CD4-positive, alpha-beta T cell treated with Interleukin-6 at 100 ng/mL for 8 hours (primary cell): ENCODE data around the gene AKAP13.

Experiments used
- DNase-seq: peaks from one replicate; pipeline ENCODE4 v3.0.0-alpha.2; 2020; ENCODE audit warnings: mixed read lengths, low spot score

Gene AKAP13

GRCh38 chr15:85767785-85768529 lies 387.6 kb downstream of the AKAP13 start:
- DNase-seq, result no peak

GRCh38 chr15:85768595-85769168 lies 388.3 kb downstream of the AKAP13 start:
- no peak for DNase-seq

GRCh38 chr15:85769182-85769900 lies 388.9 kb downstream of the AKAP13 start:
- DNase-seq, result no peak

GRCh38 chr15:85770096-85771041 lies 390.0 kb downstream of the AKAP13 start:
- no peak for DNase-seq

- DNase-seq, result no peak
These were observed 390.9 kb downstream of the AKAP13 start for GRCh38 chr15:85771271-85771670.

GRCh38 chr15:85771781-85772445 lies 391.5 kb downstream of the AKAP13 start:
- no peak for DNase-seq

- DNase-seq, result no peak
These were observed 392.3 kb downstream of the AKAP13 start for GRCh38 chr15:85772668-85773067.

- DNase-seq, result no peak
These were observed 392.8 kb downstream of the AKAP13 start for GRCh38 chr15:85773249-85773648.

GRCh38 chr15:85773970-85774369 lies 393.6 kb downstream of the AKAP13 start:
- no peak for DNase-seq

- no peak for DNase-seq
These were observed 397.1 kb downstream of the AKAP13 start for GRCh38 chr15:85777250-85778106.

GRCh38 chr15:85778107-85778776 lies 397.8 kb downstream of the AKAP13 start:
- no peak for DNase-seq

GRCh38 chr15:85779249-85779648 lies 398.8 kb downstream of the AKAP13 start:
- DNase-seq, result no peak

- no peak for DNase-seq
These were observed 400.0 kb downstream of the AKAP13 start for GRCh38 chr15:85780225-85780985.

- no peak for DNase-seq
These were observed 400.7 kb downstream of the AKAP13 start for GRCh38 chr15:85781099-85781498.

GRCh38 chr15:85782064-85782463 lies 401.7 kb downstream of the AKAP13 start:
- DNase-seq, result no peak

- DNase-seq, result no peak
These were observed 405.7 kb downstream of the AKAP13 start for GRCh38 chr15:85785887-85786780.

- no peak for DNase-seq
These were observed 406.3 kb downstream of the AKAP13 start for GRCh38 chr15:85786781-85787114.

GRCh38 chr15:85788771-85789495 lies 408.5 kb downstream of the AKAP13 start:
- DNase-seq, result no peak
